Mammary epithelial cell (primary cell): ENCODE results near the gene ZFPL1.

ENCODE experiments used
- EZH2 ChIP-seq: IDR thresholded peaks from 2 replicates; pipeline ENCODE4 v1.6.1; 2012; ENCODE audit warnings: low read length, inconsistent platforms, borderline replicate concordance
- TF ChIP-seq, protein P1 (sequence below), 2 donors: IDR thresholded peaks in 1 of 2; conservative IDR thresholded peaks in 1 of 2; 2 replicates each; pipeline ENCODE4 v1.5.1; 2011 to 2012; ENCODE audit warnings: inconsistent platforms in 2 of 2, low read length in 2 of 2, mild to moderate bottlenecking in 2 of 2, control low read depth in 1 of 2, low read depth in 1 of 2; ENCODE audit not compliant: insufficient read depth in 1 of 2; ENCODE audit errors: extremely low read depth in 1 of 2

DNA sequence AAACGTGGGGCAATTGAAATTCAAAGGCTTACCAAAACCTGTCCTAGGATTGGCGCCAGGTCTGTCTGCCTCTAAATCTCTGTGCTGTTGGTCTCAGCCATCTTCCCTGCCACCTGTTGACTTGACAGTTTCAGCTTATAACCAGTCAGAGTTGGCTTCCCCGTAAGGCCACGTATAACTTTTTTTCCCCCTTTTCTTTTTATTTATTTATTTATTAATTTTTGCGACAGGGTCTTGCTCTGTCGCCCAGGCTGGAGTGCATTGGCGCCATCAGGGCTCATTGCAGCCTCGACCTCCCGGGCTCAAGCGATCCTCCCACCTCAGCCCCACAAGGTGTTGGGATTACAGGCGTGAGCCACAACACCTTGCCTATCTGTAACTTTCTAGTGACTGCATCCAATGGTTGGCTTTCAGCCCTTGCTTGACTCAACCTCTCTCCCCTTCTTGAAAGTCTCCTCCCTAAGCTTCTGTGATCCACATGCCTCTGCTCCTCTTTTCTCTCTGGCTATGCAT lies 51.7 kb downstream of the ZFPL1 start:
- TF ChIP-seq, protein P1, sequence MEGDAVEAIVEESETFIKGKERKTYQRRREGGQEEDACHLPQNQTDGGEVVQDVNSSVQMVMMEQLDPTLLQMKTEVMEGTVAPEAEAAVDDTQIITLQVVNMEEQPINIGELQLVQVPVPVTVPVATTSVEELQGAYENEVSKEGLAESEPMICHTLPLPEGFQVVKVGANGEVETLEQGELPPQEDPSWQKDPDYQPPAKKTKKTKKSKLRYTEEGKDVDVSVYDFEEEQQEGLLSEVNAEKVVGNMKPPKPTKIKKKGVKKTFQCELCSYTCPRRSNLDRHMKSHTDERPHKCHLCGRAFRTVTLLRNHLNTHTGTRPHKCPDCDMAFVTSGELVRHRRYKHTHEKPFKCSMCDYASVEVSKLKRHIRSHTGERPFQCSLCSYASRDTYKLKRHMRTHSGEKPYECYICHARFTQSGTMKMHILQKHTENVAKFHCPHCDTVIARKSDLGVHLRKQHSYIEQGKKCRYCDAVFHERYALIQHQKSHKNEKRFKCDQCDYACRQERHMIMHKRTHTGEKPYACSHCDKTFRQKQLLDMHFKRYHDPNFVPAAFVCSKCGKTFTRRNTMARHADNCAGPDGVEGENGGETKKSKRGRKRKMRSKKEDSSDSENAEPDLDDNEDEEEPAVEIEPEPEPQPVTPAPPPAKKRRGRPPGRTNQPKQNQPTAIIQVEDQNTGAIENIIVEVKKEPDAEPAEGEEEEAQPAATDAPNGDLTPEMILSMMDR (conservative IDR thresholded peaks at IDR 0.05 in 1 of 2, IDR thresholded peaks at IDR 0.05 in 1 of 2; ENCODE audit: extremely low read depth in 1 of 2, insufficient read depth in 1 of 2, low read depth in 1 of 2, low read length in 2 of 2), result no peak
- TF ChIP-seq EZH2, result no peak
